GM19468 (cell line): ENCODE measurements around the gene SPI1.
A peak's percentile ranks its signal among the peaks of the same experiment; 100 is the strongest.

Source experiments
- ATAC-seq: cut with Tn5 transposase; IDR thresholded peaks from one replicate; pipeline ENCODE4 v1.9.1; 2021; ENCODE audit warnings: mild to moderate bottlenecking, moderate library complexity, moderate number of reproducible peaks; ENCODE audit not compliant: unreplicated experiment; ENCODE audit errors: extremely low read depth

The SPI1 gene

DNA sequence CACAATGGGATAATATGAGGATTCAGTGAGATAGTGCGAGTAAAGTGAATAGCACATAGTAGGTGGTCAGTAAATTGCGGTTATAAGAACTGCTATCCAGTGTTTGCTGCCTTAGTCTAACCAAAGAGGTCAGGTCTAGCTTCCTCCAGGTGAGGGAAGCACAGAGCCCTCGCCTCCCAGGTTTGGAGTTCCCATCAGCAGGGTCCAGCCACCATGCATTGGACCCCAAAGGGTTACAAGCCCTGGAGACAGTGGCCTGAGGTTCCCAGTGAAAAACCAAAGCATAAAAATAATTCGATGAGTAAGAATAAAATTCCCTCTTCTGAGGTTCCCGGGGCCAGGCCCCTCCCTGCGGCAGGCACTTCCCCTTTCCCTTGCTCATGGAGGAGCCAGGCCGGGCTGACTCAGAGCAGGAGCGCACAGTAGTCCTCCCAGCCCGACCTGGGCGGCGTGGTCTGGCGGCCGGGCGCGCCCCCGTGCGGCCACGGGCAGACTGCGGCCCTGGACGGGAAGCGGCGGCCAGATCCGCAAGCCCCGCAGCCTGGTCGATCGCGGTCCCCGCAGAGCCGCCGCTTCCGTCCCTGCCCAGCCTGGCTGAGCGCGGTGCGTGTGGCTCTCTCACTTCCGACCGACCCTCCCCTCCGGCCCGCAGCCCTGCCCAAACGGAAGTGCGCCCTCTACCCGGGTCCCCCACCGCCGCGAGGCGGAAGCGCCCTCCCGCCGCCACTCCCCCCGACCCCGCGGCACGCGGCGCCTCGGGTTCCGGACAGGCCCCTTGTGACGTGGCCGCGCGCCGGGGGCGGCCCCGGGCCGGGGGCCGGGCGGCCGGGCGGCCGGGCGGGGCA is 29.6 kb upstream of the SPI1 start, which contains the start of gene SLC39A13:
Gene SLC39A13, plus strand, starts transcription at position 845 of the 845 bp plus-strand sequence. CDS start 1,505 bp downstream, outside the sequence.
- ATAC-seq = peak; percentile 83

DNA sequence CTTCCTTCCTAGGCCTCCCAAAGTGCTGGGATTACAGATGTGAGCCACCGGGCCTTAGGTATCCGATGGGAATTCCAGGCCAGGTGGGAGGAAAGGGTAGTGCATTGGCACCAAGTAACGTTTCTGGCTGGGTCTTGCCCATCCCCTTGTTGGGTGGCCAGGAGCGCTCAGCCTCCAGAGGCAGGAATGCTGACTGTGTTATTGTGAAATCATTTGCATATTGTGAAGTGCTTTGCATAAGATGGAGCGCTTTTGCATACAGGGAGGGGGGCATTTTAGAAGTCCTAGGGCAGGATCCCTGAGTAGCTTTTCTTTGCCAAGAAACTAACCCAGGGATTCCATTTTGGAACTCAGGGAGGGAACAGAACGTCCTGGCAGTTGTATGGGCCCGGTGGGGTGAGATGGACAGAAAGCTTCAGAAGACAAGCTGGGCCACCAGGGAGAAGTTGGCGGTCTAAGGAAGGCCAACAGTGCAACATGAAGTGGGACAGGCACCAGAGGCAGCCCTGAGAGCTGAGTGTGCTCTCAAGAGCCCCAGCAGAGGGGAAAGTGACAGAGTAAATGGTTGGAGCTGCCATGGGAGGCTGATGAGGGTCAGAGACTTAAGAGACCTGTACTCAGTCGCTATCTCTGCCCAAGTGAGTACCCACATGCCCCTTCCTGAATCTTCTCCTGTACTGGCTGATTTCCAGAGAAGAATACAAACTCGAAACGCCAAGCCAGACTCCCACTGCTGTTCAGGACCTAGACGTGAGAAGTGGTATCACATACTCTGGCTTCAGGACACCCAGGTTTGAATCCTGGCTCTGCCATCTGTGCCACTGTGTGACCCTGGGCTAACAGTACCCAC is 28.8 kb upstream of the SPI1 start:
- ATAC-seq = no peak

DNA sequence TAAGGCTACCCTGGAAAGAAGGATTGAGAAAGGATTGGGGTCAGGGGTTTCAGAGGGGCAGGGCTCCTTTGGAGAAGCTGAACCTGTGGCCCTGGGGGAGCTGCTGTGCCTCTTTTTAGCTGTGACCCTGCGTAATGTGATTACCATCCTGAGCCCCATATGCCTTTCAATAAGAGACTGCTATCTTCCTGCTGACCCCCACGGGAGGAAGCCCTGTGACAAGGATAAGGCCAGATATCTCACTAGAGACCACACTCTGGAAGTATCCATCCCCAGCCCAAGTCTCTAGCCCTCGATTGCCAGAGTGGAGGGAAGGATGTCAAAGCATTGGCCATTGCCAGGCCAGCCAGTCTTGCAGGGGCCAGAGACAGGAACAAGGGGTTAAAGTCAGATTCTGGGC is 25.2 kb upstream of the SPI1 start:
- ATAC-seq = no peak

DNA sequence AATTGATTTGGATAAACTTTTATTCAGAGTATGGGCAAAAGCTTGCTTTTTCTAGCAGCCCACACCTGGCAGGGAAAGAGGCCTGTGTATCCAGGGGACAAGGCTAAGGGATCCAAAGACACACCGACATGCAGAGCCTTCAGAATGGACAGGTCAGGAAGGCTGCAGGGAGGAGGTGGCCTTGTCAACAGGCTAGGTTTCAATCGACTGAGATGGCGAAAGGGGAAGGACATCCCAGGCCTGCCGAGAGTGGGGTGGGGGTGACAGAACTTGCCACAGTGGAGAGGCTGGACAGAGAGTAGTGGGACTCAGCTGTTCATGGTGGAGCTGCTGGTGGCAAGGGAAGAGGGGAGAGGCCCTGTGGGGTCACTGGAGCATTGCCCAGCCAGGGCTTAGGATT is 24.8 kb upstream of the SPI1 start:
- no peak for ATAC-seq

DNA sequence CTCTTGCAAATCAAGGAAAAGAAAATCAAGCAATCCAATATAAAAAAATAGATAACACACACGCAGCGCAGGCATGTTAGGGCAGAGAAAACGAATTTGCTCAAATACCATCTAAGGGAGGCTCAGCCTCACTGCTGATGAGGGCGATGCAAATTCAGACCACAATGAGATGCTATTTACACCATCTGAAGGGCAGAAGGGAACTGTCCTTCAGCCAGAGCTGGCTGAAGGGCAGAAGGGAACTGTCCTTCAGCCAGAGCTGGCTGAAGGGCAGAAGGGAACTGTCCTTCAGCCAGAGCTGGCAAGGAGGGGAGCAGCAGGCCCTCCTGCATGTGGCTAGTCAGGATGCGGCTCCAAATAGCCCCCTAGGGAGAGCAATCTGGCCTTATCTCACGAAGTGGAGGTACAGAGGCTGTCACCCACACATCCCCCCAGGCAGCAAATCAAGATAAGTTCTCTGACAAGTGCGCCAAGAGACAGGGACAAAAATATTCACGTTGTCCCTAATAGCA is 22.5 kb upstream of the SPI1 start:
- ATAC-seq = no peak

DNA sequence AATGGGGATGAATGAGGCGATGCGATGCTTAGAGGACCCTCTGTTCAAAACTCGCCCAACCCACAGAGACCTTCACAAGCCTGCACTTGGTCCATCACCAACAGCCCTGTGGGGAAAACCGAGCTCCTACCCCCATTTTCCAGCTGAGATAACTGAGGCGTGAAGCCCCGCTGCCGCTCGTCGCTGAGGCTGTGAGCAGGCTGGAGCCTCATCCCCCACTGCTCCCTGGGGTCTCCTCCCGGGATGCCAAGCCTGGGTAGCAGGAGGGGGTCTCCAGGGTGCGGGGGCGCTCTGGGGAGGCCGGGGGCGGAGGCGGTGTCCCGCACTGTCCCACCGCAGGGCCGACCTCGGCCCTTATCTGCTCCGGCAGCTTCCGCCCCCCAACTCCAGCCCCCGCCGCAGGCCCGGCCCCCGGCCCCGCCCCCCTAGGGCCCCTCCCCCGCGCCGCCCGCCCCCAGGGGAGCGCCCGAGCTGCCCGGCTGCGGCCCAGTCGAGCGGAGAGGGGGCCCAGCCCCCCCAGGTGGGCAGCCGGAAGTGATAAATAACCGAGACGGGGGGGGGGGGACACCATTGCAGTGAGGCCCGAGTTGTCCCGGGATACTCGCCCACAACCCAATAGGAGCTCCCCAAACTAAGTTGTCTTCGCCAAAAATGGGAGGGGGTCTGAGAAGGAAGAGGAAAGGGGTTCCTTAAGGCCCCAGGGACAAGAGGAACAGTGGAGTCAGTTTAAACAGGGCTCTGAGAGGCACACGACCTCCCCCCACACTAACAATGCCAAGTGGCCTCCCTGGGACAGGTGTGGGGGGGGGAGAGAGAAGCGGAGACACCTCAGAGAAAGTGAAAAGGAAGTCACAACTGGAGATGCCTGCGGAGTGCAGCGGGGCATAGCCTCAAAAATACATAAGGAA is 21.8 kb upstream of the SPI1 start:
- no peak for ATAC-seq

DNA sequence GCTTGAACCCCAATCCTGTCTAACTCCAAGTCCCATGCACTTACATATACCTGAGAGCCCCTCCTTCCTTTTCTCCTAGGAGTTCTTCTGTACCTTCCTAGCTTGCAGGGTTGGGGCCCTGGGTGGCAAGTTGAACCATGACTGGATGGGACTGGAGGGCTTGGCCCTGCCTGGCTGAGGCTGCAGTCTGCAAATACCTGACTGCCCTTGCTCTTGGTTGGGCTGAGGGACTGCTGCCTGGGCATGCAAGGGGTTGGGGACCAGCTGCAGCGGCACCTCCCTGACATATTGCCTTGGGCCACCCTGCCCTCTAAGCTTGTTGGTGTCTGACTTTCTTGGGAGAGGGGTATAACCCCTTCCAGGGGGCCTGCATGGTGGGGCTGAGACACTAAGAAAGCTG is 20.2 kb upstream of the SPI1 start:
- no peak for ATAC-seq

DNA sequence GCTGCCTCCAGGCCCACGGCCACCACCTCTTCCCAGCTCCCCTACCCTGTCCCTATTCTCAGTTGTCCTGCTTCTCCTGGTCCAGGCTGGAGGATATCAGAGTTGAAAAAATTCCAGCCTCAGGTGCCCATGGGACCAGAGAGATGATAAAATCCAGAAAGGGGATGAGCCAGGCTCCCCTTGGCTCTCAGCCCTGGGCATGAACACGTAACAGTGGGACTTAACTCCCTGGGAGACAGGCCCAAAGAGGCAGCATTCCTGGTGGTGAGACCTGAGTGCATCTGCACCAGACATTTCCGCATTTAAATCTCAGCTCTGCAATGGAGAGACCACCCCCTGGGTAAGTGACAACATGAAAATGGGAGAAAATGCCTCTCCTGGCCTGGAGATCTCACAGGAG is 19.7 kb upstream of the SPI1 start:
- no peak for ATAC-seq

DNA sequence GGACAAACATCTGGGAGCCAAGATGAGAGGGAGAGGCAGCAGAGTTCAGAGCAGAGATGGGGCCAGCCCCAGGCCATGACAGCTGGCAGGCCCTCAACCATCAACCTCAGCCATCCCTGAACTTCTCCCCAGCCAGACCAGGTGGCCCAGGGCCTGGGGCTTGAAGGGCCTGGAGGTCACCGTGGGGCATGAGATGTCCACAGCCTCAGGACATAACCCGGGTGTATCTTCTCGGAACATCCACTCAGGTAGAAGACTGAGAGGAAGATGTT is 17.6 kb upstream of the SPI1 start:
- no peak for ATAC-seq

DNA sequence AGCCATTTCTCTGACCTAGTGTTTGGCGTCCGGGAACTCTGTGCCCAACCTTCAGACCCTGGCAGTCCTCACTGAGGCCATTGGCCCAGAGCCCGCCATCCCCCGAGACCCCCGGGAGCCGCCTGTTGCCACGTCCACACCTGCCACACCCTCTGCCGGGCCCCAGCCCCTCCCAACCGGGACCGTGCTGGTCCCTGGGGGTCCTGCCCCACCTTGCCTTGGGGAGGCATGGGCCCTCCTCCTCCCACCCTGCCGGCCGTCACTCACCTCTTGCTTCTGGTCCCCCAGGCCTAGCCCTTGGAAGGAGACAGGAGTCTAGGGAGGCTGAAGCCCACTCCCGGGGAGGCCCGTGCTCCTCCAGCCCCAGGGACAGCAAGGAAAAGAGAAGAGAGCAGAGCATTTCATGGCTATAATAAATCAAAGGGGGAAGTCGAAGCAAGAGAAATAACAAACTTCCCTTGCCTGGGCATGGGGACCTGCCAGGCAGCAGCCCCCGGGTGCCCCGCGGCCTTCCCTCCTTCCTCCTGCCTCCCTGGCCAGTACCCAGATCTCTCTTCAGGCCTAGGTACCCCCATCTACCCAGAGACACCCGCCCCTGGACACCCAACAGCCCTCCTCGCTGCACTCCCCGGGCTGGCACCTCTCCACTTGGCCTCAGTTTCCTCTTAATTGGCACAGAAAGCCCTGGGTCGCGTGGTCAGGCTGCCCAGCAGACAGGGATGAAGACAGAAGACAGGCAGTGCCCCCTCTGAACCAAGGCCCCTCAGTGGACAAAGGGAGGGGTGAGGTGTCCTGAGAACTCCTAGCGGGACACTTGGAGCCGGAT is 17.1 kb upstream of the SPI1 start:
- ATAC-seq = no peak

DNA sequence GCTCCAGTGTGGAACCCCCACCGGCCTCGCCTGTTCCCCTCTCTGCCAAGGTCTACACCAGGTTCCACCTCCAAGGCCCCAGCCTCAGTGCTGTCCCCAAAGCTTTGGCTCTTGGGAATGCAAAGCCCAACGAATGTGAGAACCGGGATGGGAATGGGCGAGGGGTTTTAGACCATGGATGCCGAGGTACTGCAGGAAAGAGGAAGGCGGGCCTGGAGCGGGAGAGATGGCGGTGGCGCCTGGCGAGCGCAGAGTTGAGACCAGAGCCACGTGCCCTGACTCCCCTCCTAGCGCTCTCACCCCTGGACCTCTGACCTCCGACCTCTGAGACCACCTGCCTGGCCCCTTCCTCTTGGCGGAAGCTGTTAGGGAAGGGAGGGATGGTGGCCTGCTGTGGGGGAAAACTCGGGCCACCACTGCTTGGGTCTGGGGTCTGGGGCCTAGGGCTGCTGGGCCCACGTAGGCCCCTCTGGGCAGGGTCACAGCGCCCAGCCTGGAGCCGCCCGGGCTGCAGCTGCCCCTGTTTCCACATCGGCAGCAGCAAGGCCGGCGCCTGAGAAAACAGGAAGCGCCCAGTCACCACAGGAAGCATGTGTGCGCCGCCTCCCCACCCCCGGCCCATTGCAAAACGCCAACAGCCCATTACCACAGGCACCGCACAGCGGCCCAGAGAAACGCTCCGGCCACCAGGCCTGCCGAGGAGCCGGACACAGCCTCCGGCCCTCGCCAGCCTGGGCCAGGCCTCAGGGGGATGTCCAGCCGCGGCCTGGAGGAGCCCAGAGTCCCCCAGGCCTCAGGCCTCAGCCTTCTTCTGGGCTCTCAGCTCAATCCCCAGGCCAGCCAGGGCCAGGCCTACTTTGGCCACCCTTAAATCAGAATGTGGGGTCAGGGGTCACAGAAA is 16.2 kb upstream of the SPI1 start:
- ATAC-seq = no peak

DNA sequence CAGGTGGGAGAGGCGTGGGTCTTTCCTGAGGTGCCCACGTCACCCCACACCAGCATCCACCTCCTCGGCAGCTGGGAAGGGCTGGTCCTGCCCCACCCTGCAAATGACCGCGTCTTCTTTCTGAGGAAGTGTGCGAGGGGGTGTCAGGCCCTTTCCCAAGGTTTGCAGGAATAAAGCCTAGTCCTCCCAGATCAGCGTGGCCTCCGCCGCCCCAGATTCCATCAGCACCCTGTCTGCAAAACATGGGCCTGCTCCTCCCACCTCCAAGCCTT is 15.6 kb upstream of the SPI1 start:
- no peak for ATAC-seq

DNA sequence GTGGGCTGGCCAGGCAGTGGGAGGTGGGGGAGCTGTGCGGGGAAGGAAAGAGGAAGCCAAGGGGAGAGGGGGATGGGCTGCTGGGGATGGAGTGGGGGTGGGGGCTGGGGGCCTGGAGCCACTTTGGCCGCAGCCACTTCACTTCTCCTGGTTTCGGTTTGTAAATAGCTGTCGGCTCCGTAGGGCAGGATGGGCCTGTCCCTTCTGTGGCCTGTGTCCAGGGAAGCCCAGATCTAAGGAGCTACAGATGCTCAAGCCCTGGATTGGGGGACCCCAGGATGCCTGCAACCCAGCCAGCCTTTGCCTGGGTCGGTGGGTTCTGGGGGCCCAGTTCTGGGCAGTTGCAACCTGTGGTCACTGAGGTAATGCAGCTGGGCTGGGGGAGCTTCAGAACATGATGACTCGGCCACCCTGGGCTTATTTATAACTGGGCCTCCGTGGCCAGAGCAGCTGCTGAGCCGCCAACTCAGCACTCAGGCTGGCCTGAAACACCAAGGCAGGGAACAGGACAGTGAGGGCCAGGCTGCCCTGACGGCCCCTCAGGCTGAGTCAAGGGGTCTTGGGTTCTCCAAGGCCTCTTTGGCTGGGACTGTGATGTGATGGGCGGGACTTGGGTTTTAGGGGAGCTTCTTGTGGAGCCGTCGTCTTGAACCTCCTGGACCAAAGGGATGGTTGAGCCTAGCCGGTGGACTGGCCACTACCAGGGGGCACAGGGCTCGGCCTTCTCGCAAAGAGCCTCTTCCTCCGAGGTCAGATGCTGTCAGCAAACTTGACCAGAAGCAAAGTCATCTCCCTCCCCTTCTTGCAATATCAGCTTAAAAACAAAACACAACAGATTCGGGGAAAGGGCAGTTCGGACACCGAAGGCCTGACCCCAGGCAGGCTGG is 15.1 kb upstream of the SPI1 start:
- ATAC-seq = no peak

DNA sequence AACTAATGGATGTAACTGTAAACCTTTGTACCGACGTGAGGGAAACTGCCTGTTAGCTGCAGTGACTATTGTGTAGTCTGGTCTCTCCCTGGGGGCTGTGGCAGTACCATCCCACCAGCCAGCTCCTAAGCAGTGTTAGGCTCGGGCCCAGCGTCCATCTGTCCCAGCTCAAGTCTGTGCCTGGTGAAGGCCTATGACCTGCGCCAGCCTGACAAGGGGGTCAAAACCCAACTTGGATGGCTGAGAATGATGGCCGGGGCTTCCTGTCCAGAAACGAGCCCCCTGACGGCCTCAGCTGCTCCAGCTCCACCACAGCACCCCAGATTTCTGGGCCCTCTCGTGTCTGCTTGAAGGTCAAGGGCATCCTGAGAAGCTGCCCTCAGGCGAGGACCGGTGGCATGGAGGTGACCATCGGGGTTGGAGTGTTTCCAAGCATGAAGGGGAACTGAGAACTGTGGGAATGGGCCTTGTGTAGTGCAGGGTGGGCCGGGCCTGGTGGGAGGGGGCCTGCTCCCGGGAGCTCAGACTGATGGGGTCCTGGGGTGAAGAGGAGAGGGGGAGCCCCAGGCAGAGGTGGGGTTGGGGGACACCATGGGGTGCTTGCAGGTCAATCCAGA is 14.3 kb upstream of the SPI1 start:
- ATAC-seq = no peak

DNA sequence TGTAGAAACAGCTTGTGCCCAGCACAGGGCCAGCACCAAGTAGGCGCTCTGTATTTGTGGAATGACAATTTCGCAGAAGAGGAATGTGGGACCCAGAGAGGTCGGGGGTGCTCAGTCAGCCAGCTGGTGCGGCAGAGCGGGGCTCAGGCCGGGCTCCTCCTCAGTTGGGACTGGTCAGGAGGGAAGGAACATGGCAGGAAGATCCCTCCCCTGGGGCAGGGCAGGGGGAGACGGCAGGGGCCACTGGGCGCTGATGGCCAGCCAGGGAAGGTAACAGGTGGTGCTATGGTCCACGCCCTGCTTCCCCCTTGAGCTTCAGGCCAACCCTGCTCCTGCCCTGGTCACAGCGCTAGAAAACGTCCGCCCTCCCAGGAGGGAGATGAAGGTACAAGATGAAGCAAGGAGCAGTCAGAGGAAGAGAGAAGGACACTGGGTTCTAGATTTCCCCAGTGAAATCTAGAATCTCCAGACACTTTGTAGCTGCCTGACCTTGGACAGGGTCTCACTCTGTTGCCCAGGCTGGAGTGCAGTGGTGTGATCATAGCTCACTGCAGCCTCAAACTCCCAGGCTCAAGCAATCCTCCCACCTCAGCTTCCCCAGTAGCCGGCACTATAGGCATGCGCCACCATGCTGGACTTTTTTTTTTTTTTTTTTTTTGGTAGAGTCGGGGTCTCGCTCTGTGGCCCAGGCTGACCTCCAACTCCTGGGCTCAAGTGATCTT is 13.5 kb upstream of the SPI1 start:
- ATAC-seq = no peak

DNA sequence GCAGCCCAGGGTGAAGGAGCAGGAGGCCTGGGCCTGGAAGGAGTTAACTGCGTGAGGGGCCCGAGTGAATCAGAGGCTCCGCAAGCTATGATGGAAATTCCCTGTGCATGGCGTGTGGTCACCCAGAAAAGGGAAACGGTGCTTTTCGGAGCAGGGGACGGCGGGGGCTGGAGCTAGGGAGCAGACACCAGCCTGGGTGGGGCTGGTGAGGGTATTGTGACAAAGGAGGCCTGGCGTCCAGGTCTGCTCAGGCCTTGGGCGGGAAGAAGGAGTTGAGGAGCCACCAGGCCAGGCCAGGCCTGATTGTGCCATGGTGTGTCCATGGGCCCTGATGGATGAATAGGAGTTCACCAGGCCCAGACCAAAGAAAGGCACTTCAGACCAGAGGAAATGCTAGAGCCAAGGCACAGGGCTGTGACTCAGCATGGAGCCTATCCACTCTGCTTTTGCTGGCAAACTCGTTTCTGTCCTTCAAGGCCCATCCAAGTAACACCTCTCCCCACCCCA is 12.8 kb upstream of the SPI1 start:
- ATAC-seq = no peak

DNA sequence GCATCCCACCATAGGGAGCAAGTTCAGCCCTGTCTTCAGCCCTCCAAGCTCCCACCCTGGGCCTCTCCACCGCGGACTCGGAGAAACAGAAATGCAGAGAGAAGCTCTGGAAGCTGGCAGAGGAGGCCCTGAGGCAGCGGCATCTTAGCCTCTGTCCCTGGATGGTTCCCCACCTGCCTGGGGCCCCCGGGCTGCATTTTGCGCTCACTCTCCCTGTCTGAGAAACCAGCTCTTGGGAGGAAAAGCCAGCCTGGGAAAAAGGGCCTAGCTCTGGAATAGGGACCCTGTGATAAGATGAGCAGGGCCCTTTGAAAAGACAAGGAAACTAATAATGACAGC is 12.0 kb upstream of the SPI1 start:
- ATAC-seq = no peak
